GM21515 (cell line): ENCODE measurements around the gene ZFYVE21.

ENCODE experiments used
- ATAC-seq: cut with Tn5 transposase; IDR thresholded peaks from one replicate; pipeline ENCODE4 v1.9.1; 2021; ENCODE audit not compliant: unreplicated experiment

ZFYVE21 gene

DNA sequence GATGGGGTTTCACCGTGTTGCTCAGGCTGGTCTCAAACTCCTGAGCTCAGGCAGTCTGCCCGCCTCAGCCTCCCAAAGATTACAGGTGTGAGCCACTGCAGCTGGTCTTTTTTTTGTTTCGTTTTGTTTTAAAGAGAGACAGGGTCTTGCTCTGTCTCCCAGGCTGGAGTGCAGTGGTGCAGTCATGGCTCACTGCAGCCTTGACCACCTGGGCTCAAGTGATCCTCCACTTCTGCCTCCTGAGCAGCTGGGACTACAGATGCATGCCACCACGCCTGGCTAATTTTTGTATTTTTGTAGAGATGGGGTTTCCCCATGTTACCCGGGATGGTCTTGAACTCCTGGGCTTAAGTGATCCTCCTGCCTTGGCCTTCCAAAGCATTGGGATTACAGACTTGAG lies 24.0 kb upstream of the ZFYVE21 start:
- peak; percentile 68 for ATAC-seq

DNA sequence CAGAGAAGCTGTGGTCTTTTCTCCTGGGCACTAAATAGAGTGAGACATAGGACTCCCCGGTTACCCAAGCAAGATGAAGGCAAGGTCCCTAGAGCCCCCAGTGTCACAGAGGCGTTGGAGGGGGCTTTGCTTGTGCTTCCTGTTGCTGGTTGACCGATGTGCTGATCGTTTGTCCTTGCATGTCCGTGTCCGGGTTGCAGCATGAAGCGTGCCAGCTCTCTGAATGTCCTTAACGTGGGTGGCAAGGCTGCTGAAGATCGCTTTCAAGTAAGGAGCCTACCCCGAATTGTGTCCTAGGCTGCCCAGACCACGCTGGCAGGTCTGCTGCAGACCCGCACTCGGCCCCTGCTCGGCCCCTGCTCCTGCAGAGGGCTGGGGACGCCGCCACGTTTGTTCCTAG lies 23.5 kb upstream of the ZFYVE21 start:
- peak; percentile 8 for ATAC-seq

DNA sequence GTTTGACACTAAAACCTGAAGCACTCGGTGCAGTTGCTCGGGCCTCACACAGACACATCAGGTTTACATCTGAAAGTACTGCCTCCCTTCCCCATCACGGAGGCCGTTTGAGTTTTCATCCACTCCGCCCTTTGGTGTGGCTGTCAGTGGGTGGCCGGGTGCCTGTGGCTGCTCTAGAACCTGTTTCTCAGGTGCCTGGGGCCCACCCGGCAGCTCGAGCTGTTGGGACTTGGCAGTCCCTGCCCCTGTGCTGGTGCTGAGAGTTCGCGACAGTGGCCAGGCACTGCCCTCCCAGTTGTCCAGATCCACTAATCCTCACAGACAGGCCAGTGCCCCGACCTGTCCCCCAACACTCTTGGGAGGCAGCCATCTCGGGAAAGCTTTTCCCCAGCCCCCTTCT lies 22.7 kb upstream of the ZFYVE21 start:
- ATAC-seq, result no peak

DNA sequence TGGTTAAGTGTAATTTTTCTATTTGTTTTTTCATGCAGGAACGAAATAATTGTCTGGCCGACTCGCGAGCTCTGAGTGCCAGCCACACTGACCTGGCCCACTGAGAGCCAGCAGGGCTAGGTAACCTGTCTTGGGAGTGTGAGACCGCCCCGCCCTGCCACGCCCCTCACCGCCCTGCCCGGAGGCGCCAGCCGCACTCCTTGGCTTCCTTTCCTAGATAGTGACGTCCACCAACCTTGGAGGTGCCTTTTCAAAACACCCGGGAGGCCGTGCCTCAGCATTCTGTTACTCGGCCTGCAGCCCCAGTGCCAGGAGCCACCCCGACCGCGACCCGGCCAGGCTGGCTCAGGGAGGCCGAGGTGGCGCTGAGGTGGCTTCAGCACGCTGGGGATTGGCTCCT lies 22.1 kb upstream of the ZFYVE21 start:
- ATAC-seq, result no peak

DNA sequence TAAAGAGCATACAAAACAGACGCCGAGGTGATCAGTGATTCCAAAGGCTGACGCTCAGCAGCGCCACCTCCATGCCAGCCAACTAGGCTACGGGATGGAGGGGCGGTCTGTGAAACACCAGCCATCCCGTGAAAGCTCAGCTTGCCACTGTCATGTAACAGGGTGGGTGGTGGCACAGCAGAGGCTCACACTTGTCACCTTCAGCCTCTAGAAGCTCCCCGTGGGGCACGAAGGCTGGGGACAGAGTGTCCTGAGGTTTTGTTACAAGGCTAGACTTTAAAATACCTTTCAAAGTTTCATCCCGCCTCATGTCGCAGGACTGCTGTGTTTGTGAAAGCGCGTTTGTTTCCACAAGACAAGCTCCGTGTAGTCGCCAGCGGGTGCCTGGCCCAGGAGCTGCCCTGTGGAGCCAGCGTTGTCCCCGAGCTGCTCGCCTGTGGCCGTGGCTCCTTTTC lies 21.0 kb upstream of the ZFYVE21 start:
- no peak for ATAC-seq

DNA sequence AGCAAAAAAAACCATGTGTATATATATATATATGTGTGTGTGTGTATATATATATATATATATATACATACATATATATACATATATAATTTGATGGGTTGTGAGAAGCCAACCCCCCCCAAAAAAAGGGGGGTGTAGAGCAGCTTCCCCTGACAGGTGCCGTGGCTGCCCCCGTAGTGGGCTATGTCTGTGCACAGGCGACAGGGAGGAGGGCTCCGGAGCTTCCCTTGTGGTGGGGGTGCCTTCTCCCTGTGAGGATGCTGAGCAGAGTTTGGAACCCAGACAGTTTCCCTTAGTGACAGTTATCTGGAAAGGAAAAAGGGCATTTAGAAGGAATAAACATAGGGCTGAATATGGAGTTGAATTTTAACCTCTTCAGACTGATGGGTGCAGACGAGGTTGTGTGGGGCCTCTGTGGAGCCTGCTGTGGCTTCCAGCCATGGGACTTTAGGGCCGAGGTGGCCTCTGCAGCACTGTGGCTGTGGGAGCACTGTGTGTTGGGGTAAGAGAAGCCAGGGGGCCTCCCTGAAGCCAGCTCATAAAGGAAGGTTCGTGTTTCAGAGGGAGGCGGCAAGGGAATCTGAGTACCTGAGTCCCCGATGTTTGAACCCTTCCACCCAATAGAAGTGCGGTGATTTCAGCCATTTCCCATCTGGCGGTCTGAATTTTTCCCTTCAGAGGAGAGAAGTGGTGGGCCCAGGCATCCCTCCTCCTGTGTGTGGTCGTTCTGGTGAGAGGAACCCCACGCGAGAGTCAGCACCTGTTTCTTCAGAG lies 20.1 kb upstream of the ZFYVE21 start:
- no peak for ATAC-seq

DNA sequence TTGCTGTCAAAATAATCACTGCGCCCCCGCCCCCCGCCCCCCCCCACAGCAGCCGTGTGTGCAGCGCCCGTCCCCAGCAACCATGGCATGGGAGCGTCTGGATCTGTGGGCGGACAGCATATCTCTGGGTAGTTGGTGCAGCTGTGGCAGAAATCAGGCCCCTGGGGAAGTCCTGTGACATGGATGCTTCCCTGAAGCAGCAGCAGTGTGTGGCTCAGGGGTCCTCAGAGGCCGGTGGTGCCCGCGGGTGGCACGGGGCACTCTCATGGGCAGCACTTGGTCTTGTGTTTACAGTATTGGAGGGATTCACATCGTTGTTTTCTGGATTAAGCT lies 19.6 kb upstream of the ZFYVE21 start:
- no peak for ATAC-seq

DNA sequence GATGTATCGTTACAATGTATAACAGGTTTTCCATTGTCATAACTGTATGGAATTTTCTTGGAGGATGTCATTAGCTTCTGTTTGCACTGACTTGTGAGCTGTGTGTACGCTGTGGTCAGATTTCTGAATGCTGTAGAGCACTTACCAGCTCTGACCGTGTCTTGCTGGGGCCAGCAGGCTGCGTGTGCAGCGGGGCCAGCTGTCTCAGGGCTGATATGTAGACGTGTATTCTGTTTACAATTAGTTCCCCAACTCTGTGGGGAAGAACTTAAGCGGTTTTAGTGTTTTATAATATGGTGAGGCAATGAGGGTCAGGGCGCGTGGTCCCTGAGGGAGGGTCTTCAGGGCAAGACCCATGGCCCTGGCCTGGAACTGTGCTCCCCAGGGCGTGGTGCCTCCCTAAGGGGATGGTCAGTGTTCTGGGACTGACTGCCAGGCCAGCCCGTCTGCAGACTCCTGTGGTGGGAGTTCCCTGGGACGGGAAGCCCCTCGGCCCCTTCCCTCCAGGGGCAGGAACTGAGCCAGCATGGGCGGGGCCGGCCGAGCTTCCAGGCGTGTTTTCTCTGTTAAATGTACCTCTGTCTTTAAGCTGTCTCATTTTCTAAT lies 19.0 kb upstream of the ZFYVE21 start:
- ATAC-seq, result no peak

DNA sequence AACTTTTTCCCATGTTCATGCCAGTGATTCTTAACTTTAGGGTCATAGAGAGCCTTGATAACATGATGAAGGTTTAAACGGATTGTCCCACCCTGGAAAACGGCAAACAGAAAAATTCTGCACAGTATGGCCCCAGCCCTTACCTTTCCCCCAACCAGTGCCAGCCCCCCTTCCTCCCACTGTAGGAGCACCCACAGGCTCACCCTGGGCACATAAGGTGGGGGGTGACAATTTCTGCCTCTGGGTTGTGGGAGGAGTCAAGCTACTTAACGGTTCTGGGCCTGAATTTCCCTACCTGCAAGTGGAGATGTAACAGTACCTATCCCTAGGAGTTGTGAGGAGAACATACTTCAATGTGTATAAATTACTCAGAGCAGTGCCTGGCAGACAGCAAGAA lies 18.4 kb upstream of the ZFYVE21 start:
- no peak for ATAC-seq

DNA sequence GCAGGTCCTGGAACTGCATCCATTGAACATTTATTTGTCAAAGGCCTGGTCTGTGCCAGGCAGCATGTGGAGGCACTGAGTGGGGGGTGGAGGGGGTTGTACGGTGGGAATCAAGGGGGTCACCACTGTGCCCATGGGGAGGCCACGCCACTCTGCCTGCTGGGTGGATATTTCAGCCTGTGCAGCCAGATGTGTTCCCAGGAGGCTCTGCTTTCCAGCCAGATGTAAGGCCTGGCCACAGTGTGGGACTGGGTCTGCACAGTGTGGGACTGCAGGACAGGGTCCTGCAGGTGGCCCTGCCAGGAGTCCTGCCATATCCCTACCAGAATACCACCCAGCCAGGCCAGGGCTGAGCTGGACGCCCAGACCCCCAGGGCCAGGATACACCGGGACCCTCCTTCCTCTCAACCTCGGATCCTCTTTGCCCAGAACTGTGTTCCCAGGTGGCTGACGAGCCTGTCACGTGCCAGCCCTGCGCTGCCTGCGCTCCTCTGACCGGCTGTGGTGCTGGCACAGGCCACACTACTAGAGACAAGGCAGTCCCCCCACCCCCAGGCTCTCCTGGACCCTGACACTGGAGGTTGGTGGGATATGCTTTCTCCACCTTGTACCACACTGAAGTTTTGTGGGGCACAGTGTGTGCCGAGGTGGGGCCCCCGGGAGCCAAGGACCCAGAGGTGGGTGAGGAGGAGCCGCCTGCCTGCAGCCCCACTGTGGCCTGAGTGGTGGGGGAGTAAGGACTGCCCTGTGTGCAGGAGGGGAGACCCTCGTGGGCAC lies 17.8 kb upstream of the ZFYVE21 start:
- ATAC-seq, result no peak

GRCh38 chr14:103698380-103699260 lies 17.0 kb upstream of the ZFYVE21 start:
- no peak for ATAC-seq

DNA sequence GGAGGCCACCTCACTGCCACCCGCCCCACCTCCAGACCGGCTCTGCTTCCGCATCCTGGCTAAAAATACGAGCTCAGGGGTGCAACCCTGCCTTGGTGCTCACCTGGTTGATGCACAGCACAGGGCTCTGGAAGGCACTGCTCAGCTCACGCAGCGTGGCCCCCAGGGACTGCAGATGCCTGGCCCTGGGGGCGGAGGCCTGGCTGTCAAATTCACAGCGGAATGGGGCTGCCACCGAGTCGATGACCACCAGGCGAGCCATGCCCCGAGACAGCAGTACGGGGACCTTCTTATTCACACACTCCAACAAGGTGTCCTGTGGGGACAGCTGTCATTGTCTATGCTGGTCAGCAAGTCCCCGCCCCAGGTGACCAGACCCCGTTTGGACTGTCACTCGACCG lies 16.3 kb upstream of the ZFYVE21 start:
- no peak for ATAC-seq

DNA sequence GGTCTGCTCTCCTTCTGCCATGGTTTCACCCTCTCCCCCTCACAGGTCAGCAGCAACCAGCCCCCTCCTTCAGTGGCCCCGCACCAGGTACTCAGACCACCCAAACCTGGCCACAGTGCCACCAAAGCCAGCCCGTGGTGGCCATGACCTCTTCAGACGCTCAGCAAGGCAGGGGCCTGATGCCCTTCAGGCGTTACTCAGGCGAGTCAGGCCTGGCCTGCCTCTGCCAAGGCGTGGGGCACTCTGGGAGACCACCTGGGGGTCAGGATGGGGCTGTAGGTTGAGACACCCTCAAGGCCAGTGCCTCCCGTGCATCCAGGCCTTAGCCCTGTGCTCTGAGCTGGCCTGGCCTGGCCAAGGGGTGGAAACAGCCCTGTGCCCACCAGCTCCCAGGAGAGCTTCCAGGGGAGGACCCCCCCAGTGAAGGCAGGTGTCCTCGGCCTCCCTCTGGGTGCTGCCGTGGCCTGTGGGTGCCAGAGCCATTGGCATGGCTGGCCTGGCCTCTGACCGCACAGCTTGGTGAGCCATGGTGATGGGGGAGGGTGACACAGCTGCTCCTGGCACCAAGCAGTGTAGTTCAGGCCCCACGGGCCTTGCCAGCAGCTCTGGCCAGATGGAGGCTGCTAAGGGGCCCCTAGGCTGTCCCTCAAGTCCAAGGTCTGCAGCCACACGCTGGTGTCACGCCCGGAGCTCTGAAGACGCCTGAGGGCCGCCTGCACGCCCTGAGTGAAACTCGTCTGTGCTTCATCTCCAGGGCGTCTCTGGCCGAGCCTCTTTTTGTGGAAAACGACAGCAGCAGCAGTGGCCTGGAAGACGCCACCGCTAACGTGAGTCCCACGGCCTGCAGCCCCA lies 15.5 kb upstream of the ZFYVE21 start:
- no peak for ATAC-seq

- no peak for ATAC-seq
Observed at GRCh38 chr14:103700753-103701490, 14.7 kb upstream of the ZFYVE21 start.

DNA sequence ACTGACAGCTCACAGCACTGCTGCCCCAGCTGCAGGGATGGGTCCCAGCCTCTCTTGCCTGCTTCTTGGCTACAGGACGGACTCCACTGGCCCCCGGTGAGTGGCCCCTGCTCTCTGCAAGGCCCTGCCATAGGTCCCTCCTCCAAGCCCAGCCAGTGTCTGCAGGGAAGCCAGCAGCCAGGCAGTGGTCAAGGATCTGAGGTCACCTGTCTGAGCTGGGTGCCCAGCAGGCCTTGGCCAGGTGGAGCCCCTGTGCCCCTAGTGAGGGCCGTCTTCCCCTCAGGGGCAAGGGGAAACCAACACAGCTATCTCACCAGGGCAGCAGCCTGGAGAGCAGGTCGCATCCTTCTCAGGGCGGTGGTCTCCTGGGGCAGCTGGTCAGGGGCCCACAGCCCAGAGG lies 13.5 kb upstream of the ZFYVE21 start:
- ATAC-seq, result no peak

DNA sequence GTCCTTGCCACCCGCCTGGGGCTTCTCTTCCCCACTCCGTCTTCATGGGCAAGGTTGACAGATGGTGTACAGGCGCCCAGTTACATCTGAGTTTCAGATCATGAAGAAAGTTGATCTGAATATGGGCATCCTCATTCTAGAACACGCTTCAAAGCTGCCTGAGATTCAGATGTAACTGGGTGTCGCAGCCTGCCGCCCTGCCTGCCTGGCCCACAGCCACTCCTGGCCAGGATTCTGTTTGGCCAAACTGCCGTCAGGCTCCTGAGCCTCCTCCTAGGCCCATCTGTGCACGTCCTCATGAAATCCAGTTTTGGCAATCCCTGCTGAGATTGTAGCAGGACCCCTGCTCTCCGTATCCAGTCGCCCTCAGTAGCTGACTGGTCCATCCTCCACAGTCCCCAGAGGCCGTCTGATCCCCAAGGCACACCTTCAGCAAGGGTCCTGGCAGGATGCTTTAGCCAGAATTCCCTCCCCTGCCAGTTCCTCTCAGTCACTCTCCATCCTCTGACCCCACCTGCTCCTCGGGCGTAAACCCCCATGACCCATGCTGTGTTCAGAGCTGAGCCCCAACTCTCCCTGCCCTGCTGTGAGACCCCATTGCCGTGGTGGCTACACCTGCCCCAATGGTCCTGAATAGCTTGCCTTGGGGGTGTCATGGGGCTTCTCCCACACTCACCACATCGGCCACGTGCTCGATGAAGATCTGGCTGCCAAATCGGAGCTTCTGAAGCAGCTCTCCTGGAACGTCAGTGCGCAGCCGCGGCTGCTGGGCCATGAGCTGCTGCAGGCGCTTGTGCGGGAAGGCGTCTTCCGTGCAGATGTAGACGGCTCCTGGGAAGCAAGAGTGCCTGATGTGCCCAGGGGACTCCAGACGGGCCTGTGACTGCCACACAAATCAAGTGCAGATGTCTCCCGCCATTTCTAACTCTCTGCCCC lies 12.8 kb upstream of the ZFYVE21 start:
- ATAC-seq, result no peak

DNA sequence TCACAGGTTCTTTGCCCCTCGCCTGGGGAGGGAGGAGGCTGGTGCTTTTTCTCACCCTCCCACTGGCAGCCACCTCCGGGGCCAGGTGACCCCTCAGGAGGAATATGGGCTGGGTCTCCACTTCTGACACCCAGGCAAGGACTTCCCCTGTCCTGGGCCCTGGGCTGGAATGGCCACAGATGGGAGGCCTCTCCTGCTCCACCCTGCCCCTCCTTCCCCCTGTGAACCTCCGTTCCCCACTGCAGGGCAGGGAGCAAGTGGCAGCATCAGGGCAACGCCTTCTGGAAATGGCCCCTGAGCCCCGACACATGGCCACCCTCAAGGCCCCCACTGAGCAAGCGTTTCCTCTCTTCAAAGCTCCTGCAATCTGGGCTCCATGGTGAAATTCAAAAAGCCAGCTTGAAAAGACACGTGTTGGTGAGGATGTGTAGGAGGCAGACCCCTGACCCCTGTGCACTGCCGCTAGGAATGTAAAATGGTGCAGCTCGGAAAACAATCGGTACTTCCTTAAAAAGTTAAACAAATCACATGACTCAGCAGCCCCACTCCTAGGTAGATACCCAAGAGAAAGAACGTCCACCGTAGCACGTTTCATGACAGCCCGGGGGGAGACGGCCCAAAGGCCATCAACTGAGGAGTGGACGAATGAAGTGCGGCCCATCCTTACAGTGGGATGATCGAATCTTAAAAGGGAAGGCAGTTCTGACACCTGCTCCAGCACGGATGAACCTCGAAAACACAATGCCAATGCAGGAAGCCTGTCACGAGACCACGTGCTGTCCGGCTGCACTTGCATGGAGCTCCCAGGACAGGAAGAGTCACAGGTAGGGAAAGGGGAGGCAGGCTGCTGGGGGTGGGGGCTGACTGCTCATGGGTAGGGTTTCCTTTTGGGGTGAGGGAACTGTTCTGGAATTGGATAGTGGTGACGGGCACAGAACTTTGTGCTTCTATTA lies 11.9 kb upstream of the ZFYVE21 start:
- no peak for ATAC-seq
